Activated CD4-positive, alpha-beta T cell treated with anti-CD3 and anti-CD28 coated beads for 4 hours (primary cell): Measurements from ENCODE around the gene HGFAC.

Source experiments
- DNase-seq, 2 donors: peaks; one replicate each; pipeline ENCODE4 v3.0.0-alpha.2; 2020

Gene HGFAC

DNA sequence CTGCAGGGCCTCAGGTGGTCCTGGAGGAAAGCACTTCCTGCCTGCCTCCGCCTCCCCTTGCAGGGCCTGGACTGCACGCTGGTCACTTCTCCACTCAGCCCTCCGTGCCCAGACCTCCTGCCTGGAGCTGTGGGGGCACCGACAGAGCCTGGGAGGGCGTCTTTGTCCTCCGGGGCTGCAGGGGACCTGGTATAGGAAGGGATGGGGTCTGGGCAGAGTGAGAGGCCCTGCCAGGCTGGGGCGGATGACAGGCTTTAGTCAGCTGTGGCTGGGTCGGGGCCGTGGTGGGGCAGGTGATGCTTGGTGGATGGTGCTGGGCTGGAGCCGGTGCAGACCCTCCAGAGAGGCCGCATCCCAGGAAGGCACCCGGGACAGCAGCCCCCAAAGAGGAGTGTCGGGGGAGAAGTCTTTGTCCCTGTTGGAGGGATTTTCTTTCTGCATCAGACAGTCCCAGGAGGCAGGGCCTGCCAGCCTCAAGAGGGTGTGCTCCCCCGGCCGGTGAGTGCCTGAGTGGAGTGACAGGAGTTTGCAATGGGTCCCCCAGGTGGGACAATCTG, 22.7 kb downstream of the HGFAC start:
- no peak for DNase-seq

DNA sequence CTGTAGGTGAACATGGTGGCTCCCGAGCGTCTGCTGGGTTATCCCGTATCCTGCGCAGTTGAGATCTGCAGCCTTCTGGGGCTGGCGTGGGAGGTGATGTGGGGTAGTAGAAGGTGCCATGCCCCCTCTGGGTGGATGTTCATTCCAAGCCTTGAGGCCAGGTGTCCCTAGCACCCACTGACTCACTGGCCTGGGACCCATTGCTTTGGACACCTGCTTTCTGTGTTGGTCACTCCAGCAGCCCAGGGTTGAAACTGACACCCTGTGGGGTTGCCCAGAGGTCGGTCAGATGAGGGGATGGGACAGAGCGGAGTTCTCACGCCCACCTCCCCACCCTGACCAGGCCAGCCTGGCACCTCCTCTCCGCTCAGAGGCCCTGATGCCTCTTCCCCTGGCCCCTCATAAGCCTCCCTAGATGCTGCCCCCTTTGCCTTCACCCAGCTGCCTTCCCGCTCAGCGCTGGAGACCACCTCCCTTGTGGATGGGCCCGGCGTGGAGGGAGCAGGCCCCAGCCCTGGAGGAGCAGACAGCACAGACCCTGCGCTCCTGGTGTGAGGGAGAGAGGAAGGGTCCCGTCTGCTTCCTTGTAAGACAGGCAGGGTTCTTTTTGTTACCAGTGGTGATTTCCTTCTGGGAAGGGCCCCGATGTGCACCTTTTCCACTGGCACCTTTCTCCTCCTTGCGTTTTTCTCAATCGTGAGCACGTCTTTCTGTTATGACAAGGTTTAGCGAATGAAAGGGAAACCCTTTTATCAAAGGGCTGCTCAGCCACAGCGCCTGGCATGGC, 23.3 kb downstream of the HGFAC start:
- DNase-seq, result no peak

DNA sequence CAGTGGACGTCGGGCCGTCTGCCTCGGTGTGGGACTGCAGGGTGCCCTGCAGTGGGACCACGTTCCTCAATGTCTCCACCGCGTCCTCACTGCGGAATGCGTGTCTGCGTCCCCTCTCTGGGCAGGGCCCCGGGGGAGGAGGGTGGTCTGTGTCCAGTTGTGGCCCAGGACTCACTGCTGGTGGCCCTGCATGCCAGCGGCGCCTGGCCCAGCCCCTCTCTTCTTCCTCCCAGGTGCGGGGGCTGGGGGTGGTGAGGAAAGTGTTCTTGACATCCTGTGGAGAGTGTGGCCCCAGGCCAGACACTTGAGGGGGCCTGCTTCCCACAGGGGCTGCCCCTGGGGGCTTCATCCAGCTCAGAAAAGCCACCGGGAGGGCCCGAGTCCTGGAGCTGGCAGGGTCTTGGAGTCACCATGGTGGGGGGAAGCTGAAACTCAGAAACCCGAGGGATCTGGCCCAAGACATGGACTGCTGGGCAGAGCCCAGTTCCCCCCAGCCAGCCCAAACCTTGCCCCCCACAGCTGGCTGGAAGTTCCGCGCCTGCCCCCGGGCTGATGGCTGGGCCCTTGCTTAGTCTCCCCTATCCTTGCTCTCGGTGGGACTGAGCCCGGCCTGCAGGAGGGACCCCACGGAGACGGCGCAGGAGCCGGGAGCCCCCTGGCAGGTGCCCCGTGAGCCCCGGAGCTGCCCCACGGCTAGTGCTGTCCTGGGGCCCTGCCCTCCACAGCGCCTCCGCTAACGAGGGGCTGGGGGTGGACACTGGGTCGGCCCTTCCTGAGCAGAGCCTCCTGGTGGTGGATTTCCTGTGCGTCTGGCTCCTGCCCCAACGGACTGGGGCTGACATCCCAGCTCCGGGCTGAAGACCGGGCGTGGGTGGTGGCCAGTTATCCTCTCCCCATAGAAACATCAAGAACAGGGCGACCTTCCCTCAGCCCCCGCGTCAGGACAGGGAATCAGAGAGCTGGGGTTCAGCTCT, 24.2 kb downstream of the HGFAC start:
- no peak for DNase-seq

- DNase-seq, result no peak
Observed at GRCh38 chr4:3466691-3467600, 25.2 kb downstream of the HGFAC start.

DNA sequence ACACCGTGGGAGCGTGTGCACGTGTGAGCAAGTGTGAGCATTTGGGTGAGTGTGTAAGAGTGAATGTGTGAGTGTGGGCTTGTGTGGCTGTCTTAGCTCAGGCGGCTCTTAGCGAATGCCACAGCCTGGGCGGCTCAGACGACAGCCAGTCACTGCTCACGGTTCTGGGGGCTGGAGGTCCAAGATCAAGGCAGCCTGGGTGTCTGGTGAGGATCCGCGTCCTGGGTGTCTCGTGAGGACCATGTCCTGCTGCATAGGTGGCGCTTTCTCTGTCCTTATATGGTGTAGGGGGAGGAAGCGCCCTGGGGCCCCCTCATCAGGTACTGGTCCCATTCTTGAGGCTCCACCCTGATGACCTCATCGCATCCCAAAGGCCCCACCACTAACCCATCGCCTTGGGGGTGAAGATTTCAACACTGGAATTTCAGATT, 25.8 kb downstream of the HGFAC start:
- DNase-seq, result no peak

DNA sequence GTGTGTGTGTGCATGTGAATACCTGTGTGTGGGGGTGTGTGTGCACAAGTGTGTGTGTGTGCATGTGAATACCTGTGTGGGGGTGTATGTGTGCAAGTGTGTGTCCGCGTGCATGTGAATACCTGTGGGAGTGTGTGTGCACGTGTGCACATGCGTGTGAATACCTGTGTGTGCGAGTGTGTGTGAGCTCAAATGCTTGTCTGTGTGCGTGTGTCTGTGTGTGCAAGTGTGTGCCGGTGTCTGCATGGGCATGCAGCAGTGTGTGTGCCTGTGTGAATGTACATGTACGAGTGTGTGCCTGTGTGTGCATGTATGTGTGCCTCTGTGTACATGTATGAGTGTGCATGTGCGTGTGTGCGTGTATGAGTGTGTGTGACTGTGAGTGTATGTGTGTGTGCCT, 26.4 kb downstream of the HGFAC start:
- DNase-seq, result no peak

DNA sequence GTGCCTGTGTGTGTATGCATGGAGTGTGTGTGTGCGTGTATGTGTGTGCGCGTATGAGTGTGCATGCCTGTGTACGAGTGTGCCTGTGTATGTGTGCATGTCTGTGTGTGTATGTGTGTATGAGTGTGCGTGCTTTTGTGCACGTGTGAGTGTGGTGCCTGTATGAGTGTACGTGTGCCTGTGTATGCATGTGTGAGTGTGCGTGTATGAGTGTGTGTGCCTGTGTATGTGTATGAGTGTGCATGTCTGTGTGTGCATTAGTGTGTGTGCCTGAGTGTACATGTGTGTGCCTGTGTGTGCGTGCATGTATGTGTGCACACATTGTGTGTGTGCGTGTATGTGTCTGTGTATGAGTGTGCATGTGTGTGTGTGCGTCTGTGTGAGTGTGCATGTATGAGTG, 27.0 kb downstream of the HGFAC start:
- DNase-seq, result no peak

GRCh38 chr4:3469386-3470243, 27.8 kb downstream of the HGFAC start:
- DNase-seq, result no peak

DNA sequence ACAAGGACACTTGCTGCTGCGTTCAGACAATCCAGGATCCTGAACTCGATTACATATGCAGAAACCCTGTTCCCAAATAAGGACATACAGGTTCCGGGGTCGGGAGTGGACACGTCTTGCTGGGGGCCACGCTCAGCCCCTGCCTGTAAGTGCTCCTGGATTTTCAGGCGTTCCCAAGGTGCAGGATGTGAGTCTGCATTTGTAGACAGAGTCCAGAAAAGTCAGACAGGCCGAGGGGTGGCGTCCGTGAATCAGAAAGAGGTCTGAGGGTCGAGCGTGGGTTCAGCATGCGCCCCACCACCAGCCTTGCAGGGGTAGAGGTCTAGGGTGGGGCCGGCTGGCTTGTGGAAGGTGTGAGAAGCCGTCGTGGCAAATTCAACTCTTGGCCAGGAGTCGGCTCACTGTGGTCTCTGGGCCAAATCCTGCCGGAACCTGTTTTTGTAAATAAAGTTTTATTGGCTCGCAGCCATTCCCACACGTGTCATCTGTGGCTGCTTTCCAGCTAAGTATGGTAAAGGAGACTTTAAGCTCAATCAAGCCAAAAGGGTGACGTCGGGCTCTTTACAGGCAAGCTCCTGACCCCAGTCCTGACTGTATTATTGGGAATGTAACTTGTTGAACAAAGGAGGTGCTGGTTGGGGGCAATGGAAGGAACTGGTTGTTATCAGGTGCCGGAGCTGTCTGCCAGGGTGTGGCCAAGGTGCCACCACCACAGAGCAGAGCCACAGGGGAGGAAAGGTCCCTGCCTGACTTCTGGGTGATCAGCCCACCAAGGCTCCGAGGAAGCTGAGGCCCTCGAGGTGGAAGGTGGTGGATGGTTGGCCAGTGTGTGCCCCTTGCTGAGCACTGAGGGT, 28.7 kb downstream of the HGFAC start:
- no peak for DNase-seq

DNA sequence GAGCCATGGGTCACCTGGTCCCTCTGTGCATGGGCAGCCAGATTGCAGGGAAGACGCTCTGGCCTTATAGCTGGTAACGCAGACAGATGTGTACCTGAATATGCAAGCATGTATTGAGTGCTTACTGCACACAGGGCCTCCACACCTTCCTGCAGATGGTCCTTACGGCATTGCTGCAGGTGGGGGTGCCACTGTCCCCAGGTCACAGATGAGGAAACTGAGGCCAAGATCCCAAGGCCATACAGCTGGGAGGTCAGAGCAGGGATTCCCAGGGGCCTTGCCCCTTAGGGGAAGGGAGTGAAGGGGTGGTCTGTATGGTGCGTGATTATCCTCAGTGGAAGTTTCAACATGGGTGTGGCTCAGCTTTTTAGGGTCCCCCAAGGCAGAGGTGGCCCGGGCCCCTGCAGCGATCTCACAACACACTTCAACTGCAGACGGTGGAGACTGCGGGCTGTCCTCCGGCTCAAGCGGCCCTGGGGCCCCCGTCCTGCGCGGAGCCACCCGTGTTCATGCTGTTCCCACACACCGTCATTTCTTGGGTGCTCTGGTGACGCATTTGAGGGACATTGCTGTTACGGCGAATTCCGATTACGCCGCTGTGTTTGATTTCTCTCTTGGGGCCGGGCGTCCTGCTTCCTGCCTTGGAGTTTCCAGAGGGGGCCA, 29.5 kb downstream of the HGFAC start:
- DNase-seq, result no peak

- DNase-seq, result no peak
Observed at GRCh38 chr4:3471886-3472285, 30.1 kb downstream of the HGFAC start.

- DNase-seq, result no peak
Observed at GRCh38 chr4:3472411-3473141, 30.8 kb downstream of the HGFAC start.

DNA sequence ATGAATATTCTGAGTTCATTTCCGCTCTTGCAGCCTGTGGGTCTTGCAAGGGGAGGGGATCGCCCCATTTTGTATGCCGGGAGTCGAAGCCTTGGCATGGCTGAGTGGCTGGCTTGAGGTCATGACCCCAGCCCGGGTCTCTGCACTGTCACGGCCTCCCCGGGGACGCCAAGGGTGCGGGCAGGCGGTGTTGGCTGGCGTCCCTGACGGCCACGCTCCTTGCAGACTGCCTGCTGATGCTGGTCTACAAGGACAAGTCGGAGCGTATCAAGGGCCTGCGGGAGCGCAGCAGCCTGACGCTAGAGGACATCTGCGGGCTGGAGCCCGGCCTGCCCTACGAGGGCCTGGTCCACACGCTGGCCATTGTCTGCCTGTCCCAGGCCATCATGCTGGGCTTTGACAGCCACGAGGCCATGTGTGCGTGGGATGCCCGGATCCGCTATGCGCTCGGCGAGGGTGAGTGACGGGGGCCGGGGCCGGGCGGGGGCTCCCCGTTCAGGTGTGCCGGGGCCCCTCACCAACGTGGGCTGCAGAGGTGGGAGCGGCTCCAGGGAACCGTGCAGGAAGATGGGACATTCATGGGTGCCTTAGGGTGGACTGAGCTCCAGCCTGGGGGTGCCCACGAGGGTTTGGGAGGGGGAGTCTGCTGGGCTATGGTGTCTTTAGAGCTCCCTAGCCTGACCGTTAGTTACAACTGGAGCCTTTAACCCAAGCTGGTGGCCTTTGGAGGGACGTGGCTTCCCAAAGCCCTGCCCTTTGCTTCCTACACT, 31.6 kb downstream of the HGFAC start:
- no peak for DNase-seq

- no peak for DNase-seq
Observed at GRCh38 chr4:3473996-3474765, 32.4 kb downstream of the HGFAC start.

DNA sequence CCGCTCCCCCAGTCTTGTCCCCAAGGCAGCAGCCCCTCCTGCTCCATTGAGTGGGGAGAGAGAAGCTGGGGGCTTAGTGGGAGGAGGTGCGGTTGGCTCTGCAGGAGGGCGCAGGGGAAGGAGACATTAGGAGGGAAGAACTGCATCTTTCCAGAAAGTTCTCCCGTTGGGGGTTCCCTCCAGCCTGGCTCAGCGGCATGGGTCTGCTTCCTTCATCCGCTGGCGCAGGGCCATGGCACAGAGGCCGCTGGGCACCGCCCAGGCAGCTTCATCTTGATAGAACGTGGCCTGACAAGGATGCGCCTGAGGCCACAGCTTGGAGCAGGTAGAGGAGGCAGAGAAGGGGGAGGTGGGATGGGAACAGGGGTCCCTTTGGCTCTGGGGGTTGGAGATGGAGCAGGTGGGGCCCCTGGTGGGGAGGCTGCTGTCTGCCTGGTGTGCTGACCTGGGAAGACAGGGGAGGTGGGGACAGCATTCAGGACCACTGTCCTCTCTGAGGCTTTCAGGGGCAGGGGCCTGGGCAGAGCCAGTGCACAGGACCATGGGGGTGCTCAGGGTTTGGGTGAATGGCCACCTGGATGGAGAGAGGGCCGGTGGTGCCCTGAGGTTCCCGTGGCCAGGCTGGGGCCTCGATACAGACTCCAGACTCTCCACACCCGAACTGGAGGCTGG, 33.4 kb downstream of the HGFAC start:
- DNase-seq, result no peak

- DNase-seq, result no peak
Observed at GRCh38 chr4:3475713-3476260, 34.0 kb downstream of the HGFAC start.

DNA sequence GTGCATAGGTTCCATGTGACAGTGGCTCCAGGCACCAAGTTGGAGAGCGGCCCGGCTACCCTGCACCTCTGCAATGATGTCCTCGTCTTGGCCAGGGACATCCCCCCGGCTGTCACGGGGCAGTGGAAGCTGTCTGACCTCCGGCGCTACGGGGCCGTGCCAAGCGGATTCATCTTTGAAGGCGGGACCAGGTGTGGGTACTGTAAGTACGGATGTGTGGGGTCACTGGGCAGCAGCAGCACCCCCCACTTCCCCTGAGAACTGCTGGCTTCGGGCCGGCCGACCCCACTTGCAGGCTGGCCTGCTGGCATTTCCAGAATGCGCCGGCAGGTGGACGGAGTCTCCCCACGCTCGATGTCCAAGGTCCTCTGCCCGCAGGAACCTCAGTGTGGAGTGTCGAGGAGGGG, 34.6 kb downstream of the HGFAC start:
- DNase-seq, result no peak
